Embryonic facial prominence (tissue), 1 donor: ENCODE results near the gene RGMB.

Experiments
- DNase-seq: peaks from one replicate; pipeline ENCODE4 v3.0.0-alpha.2; 2016; ENCODE audit errors: extremely low spot score

RGMB gene

GRCh38 chr5:98827588-98828284 lies 54.3 kb downstream of the RGMB start:
- DNase-seq, result no peak

- DNase-seq, result no peak
These were observed 62.7 kb downstream of the RGMB start for GRCh38 chr5:98836175-98836574.

- no peak for DNase-seq
These were observed 66.3 kb downstream of the RGMB start for GRCh38 chr5:98839469-98840383.

- DNase-seq, result no peak
These were observed 67.5 kb downstream of the RGMB start for GRCh38 chr5:98840946-98841345.

GRCh38 chr5:98843481-98843880 lies 70.0 kb downstream of the RGMB start:
- no peak for DNase-seq

GRCh38 chr5:98844865-98845264 lies 71.4 kb downstream of the RGMB start:
- no peak for DNase-seq

- DNase-seq, result no peak
These were observed 72.4 kb downstream of the RGMB start for GRCh38 chr5:98845878-98846277.
